RWPE2 (cell line): ENCODE results near the gene RPTOR.

Experiments
- ATAC-seq: fragments of 200-7000 bp; cut with Tn5 transposase; 3 replicates; pipeline ENCODE4 v1.9.1; 2021; ENCODE audit warnings: low read depth
- DNase-seq: peaks from one replicate; pipeline ENCODE4 v3.0.0-alpha.2; 2020; ENCODE audit warnings: low spot score
- H3K27ac ChIP-seq: fragments of 450-650 bp; 2 replicates; pipeline ENCODE4 v1.5.1; 2017; ENCODE audit warnings: mild to moderate bottlenecking; ENCODE audit not compliant: poor library complexity, severe bottlenecking
- H3K27me3 ChIP-seq: fragments of 250-450 bp; sonication (Bioruptor Pico); 2 replicates; pipeline ENCODE4 v1.5.1; 2021; ENCODE audit warnings: mild to moderate bottlenecking, moderate library complexity; ENCODE audit not compliant: insufficient read depth, poor library complexity, severe bottlenecking
- H3K36me3 ChIP-seq: fragments of 250-450 bp; sonication (Bioruptor Pico); 2 replicates; pipeline ENCODE4 v1.5.1; 2020; ENCODE audit warnings: low read depth, mild to moderate bottlenecking, moderate library complexity
- H3K4me1 ChIP-seq: fragments of 250-450 bp; sonication (Bioruptor Pico); 2 replicates; pipeline ENCODE4 v1.5.1; 2021; ENCODE audit warnings: mild to moderate bottlenecking, moderate library complexity; ENCODE audit not compliant: insufficient read depth, poor library complexity, severe bottlenecking
- H3K4me3 ChIP-seq: fragments of 250-450 bp; sonication (Bioruptor Pico); 2 replicates; pipeline ENCODE4 v1.5.1; 2021; ENCODE audit warnings: mild to moderate bottlenecking, moderate library complexity; ENCODE audit not compliant: severe bottlenecking
- H3K9me3 ChIP-seq: fragments of 250-450 bp; sonication (Bioruptor Pico); 2 replicates; pipeline ENCODE4 v1.5.1; 2021; ENCODE audit warnings: mild to moderate bottlenecking, moderate library complexity; ENCODE audit not compliant: severe bottlenecking
- TF ChIP-seq, protein P1 (sequence below): fragments of 450-650 bp; IDR thresholded peaks from one replicate; pipeline ENCODE4 v1.5.1; 2017; ENCODE audit warnings: mild to moderate bottlenecking, moderate library complexity; ENCODE audit not compliant: poor library complexity, severe bottlenecking

RPTOR gene

GRCh38 chr17:80725517-80725916, 180.9 kb downstream of the RPTOR start:
- Histone ChIP-seq H3K27ac (peak overlapping the region; percentile 92), H3K9me3 (no peaks in the 10 kb centered on the region), H3K4me1 (peaks cover 50% of the 10 kb centered on the region), H3K27me3 (no peaks in the 10 kb centered on the region), H3K4me3 (no peak overlapping the region), H3K36me3 (peaks cover 6% of the 10 kb centered on the region; the same call in 1 of the 2 replicates)
- TF ChIP-seq, protein P1, sequence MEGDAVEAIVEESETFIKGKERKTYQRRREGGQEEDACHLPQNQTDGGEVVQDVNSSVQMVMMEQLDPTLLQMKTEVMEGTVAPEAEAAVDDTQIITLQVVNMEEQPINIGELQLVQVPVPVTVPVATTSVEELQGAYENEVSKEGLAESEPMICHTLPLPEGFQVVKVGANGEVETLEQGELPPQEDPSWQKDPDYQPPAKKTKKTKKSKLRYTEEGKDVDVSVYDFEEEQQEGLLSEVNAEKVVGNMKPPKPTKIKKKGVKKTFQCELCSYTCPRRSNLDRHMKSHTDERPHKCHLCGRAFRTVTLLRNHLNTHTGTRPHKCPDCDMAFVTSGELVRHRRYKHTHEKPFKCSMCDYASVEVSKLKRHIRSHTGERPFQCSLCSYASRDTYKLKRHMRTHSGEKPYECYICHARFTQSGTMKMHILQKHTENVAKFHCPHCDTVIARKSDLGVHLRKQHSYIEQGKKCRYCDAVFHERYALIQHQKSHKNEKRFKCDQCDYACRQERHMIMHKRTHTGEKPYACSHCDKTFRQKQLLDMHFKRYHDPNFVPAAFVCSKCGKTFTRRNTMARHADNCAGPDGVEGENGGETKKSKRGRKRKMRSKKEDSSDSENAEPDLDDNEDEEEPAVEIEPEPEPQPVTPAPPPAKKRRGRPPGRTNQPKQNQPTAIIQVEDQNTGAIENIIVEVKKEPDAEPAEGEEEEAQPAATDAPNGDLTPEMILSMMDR = no peak
- DNase-seq = no peak
- no peak for ATAC-seq

GRCh38 chr17:80726558-80727408, 182.1 kb downstream of the RPTOR start:
- ATAC-seq (no peak), DNase-seq (no peak)
- no peaks in the 10 kb centered on the region for H3K9me3 ChIP-seq
- H3K27me3 ChIP-seq = no peaks in the 10 kb centered on the region
- H3K4me3 ChIP-seq = no peak overlapping the region
- H3K4me1 ChIP-seq = peaks cover 39% of the 10 kb centered on the region
- TF ChIP-seq, protein P1 = no peak
- H3K27ac ChIP-seq = peak overlapping the region; percentile 92
- peaks cover 8% of the 10 kb centered on the region for H3K36me3 ChIP-seq

GRCh38 chr17:80727409-80727755, 182.7 kb downstream of the RPTOR start:
- no peaks in the 10 kb centered on the region for H3K9me3 ChIP-seq
- no peak for DNase-seq
- TF ChIP-seq, protein P1 = no peak
- H3K27me3 ChIP-seq = no peaks in the 10 kb centered on the region
- peaks cover 13% of the 10 kb centered on the region for H3K36me3 ChIP-seq
- no peak overlapping the region for H3K4me3 ChIP-seq
- H3K27ac ChIP-seq = no peak overlapping the region
- peaks cover 33% of the 10 kb centered on the region for H3K4me1 ChIP-seq
- no peak for ATAC-seq

- ATAC-seq (no peak), DNase-seq (no peak)
- Histone ChIP-seq H3K9me3 (no peaks in the 10 kb centered on the region), H3K27me3 (no peaks in the 10 kb centered on the region), H3K36me3 (peaks cover 14% of the 10 kb centered on the region), H3K4me3 (no peak overlapping the region), H3K27ac (no peak overlapping the region), H3K4me1 (peaks cover 18% of the 10 kb centered on the region)
- TF ChIP-seq, protein P1 = no peak
Measured at GRCh38 chr17:80729016-80729415, 184.4 kb downstream of the RPTOR start.

GRCh38 chr17:80729761-80730160, 185.1 kb downstream of the RPTOR start:
- Histone ChIP-seq H3K4me3 (no peak overlapping the region), H3K9me3 (no peaks in the 10 kb centered on the region), H3K36me3 (peaks cover 14% of the 10 kb centered on the region), H3K27ac (no peak overlapping the region), H3K4me1 (peaks cover 11% of the 10 kb centered on the region), H3K27me3 (no peaks in the 10 kb centered on the region)
- no peak for DNase-seq
- TF ChIP-seq, protein P1 = no peak
- ATAC-seq = no peak
